ENCODE results near the gene OR4K17.
"Not testable (repeated sequence)": the region's sequence is repeated elsewhere in the genome, so short reads cannot be mapped to it uniquely, and the experiment has no call there.

The OR4K17 gene, protein sequence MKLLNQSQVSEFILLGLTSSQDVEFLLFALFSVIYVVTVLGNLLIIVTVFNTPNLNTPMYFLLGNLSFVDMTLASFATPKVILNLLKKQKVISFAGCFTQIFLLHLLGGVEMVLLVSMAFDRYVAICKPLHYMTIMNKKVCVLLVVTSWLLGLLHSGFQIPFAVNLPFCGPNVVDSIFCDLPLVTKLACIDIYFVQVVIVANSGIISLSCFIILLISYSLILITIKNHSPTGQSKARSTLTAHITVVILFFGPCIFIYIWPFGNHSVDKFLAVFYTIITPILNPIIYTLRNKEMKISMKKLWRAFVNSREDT

GRCh38 chr14:20110438-20110837, at the start of gene OR4K17:
TSS of gene OR4K17 (plus strand) at chr14:20110739. CDS start at chr14:20117500, 6,761 bp downstream.
- in situ Hi-C loops (cut with MboI; ENCODE audit: low sequenced_read_pairs): no loop called here

DNA sequence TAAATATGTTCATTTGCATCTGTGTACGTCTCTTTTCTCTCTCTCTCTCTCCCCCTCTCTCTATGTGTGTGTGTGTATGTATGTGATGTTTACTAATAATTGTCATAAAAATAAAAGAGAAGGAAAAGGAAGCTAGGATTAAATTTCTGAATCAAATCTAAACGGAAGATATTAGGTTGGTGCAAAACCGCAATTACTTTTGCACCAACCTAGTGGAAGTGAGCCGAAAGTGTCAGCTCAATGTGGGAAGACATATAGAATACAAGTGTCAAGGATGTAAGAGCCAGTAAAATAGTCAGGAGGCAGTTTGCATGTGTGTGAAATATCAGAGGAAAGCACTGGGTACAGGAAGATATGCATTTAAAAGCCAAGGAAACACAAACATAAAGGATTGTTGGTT, 18.5 kb upstream of the OR4K17 start:
- in situ Hi-C loops (cut with MboI; ENCODE audit: low sequenced_read_pairs): no loop called here

GRCh38 chr14:20093442-20093841, 17.1 kb upstream of the OR4K17 start:
- in situ Hi-C loops (cut with MboI; ENCODE audit: low sequenced_read_pairs): no loop called here

GRCh38 chr14:20098926-20099770, 11.4 kb upstream of the OR4K17 start:
- in situ Hi-C loops (cut with MboI; ENCODE audit: low sequenced_read_pairs): not testable (repeated sequence)

DNA sequence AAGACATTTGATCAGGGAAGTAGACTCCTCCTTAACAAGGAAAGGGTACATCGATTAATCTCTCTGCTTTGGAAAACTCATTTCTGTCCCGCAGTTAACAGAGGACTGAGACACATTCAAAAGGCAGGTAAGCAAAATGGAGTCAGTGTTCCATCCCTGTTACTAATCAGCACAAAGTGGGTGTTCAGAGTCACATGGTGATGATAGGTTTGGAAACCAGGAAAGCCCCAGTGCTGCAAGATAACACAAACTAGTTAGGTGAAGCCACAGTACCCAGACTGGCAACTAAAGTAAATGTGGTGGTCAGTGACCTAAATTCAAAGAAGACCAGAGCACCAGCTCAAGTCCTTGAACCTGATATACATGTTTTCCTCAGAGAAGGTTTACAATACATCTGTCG, 1.8 kb downstream of the OR4K17 start:
- in situ Hi-C loops (cut with MboI; ENCODE audit: low sequenced_read_pairs): no loop called here

DNA sequence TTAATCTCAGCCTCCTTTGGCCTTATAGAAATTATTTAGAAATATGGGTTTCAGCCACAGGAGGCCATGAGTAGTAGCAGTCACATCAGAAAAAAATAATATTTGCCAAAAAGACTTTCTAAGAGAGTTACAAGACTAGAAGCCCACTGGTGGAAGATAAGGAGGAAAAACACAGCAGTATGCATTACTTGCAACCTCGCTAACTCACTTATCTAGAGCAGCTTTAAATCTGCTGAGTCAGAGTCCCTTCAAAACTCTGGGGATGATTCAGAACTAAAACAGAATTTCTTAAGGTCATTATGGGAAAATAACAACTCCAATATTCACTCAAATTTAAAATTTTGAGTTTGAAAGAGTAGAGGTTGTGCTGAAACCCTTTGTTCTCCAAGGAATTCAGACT, 6.2 kb downstream of the OR4K17 start:
- in situ Hi-C loops (cut with MboI; ENCODE audit: low sequenced_read_pairs): no loop called here

DNA sequence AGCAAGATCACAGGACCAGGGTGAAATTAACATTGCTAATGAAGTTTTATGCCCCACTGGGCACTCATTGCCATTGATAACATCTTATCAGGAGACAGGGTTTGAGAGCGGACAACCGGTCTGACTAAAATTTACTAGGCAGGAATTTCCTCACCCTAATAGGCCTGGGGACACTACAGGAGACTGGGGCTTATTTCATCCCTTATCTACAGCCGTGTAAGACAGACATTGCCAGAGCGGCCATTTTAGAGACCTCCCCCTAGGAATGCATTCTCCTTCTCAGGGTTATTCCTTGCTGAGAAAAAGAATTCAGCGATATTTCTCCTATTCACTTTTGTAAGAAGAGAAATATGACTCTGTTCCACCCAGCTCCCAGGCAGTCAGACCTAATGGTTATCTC, 8.3 kb downstream of the OR4K17 start:
- in situ Hi-C loops (cut with MboI; ENCODE audit: low sequenced_read_pairs): no loop called here

GRCh38 chr14:20138520-20138919, 28.0 kb downstream of the OR4K17 start, which contains the start of gene OR4N5:
TSS of gene OR4N5 (plus strand) at chr14:20138820. CDS start at chr14:20143736, 4,916 bp downstream.
- in situ Hi-C loops (cut with MboI; ENCODE audit: low sequenced_read_pairs): no loop called here

GRCh38 chr14:20143911-20144310, 33.4 kb downstream of the OR4K17 start:
- in situ Hi-C loops (cut with MboI; ENCODE audit: low sequenced_read_pairs): no loop called here

DNA sequence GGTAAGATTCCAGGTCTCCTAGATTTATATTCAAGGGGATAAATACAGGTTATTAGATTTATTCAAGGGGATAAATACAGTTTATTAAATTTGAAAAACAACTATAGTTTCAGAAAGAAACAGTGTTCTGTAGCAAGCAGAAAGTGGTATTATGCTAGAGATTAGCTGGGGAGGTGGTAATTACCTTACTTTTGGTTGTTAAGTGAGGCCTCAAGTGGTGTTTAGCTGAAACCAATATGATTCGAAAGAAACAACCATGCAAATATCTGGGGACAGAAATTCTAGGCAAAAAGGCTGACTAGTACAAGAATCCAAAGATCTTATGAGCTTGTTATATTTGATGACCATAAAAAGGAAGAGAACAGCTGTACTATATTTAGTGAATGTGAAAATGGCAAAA, 34.3 kb downstream of the OR4K17 start:
- in situ Hi-C loops (cut with MboI; ENCODE audit: low sequenced_read_pairs): no loop called here

DNA sequence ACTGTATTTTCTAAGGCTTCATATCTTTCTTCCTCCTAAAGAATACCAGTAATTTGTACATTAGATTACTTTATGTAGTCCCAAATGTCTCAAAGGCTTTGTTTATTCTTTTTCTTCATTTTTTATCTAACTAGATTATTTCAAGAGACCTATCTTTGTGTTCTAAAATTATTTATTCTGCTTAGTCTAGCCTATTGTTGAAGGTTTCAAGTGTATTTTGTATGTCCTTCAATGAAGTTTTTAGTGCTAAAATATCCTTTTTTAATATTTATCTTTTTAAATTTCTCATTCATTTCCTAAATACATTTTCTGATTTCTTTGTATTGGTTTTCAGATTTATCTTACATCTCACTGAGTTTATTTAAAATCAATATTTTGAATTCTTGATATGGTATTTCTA, 53.9 kb downstream of the OR4K17 start:
- in situ Hi-C loops (cut with MboI; ENCODE audit: low sequenced_read_pairs): no loop called here

GRCh38 chr14:20167091-20167490, 56.6 kb downstream of the OR4K17 start:
- in situ Hi-C loops (cut with MboI; ENCODE audit: low sequenced_read_pairs): no loop called here

DNA sequence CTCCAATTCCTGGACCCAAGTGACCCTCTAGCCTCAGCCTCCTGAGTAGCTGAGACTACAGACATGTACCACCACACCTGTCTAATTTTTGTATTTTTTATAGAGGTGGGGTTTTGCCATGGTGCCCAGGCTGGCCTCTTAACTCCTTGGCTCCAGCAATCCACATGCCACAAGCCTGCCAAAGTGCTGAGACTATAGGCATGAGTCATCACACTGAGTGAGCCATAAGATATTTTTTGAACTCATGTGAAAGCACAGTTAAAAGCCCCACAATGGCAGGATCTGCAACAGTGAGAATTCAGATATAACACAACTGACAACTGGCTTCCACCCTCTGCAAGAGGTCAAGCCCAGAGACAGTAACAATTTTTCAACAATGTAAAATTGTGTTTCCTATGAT, 59.3 kb downstream of the OR4K17 start:
- in situ Hi-C loops (cut with MboI; ENCODE audit: low sequenced_read_pairs): not testable (repeated sequence)

Measured in HL-60/S4 treated with retinoic acid at 250 ng/mL for 4 days and 3 days (cell line).